BE2C (cell line): ENCODE results near the gene DDTL.
A peak's percentile ranks its signal among the peaks of the same experiment; 100 is the strongest.

Experiments used
- DNase-seq: peaks from one replicate; pipeline ENCODE4 v3.0.0-alpha.2; 2020
- H3K27me3 ChIP-seq: fragments of 250-450 bp; sonication (Bioruptor Pico); 2 replicates; pipeline ENCODE4 v1.5.1; 2020; ENCODE audit warnings: mild to moderate bottlenecking
- H3K36me3 ChIP-seq: fragments of 250-450 bp; sonication (Bioruptor Pico); 2 replicates; pipeline ENCODE4 v1.5.1; 2020; ENCODE audit warnings: mild to moderate bottlenecking
- H3K4me1 ChIP-seq: fragments of 250-450 bp; sonication (Bioruptor Pico); 2 replicates; pipeline ENCODE4 v1.5.1; 2020
- H3K4me3 ChIP-seq: 2 replicates; pipeline ENCODE4 v1.5.1; 2011; ENCODE audit warnings: low read depth, low read length
- H3K9me3 ChIP-seq: fragments of 250-450 bp; sonication (Bioruptor Pico); 2 replicates; pipeline ENCODE4 v1.5.1; 2020
- TF ChIP-seq, protein P1 (sequence below): IDR thresholded peaks from 2 replicates; pipeline ENCODE4 v1.5.1; 2012; ENCODE audit warnings: mild to moderate bottlenecking, low read depth, low read length

The DDTL gene

DNA sequence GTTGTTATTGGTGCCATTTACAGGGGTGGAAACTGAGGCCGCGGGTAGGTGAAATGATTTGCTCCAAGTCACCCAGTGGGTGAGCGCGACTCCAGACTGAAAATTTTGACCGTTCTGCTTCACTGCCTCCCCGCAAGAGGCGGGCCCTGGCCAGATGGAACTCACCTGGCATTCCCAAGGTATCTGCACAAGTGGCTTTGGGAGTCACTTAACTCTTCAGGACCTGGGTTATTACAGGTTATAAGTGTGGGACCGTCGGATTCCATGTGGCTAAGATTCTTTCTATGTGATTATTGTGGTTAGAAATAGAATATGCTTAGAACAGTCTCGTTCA, 45.0 kb downstream of the DDTL start:
- Histone ChIP-seq H3K9me3 (no peaks in the 10 kb centered on the region), H3K4me1 (no peaks in the 10 kb centered on the region), H3K27me3 (no peaks in the 10 kb centered on the region), H3K36me3 (no peaks in the 10 kb centered on the region), H3K4me3 (peak overlapping the region; percentile 99)
- no peak for DNase-seq
- TF ChIP-seq, protein P1, sequence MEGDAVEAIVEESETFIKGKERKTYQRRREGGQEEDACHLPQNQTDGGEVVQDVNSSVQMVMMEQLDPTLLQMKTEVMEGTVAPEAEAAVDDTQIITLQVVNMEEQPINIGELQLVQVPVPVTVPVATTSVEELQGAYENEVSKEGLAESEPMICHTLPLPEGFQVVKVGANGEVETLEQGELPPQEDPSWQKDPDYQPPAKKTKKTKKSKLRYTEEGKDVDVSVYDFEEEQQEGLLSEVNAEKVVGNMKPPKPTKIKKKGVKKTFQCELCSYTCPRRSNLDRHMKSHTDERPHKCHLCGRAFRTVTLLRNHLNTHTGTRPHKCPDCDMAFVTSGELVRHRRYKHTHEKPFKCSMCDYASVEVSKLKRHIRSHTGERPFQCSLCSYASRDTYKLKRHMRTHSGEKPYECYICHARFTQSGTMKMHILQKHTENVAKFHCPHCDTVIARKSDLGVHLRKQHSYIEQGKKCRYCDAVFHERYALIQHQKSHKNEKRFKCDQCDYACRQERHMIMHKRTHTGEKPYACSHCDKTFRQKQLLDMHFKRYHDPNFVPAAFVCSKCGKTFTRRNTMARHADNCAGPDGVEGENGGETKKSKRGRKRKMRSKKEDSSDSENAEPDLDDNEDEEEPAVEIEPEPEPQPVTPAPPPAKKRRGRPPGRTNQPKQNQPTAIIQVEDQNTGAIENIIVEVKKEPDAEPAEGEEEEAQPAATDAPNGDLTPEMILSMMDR = no peak

GRCh38 chr22:24016156-24016555, 49.5 kb downstream of the DDTL start:
- H3K9me3 ChIP-seq = no peaks in the 10 kb centered on the region
- DNase-seq = no peak
- H3K27me3 ChIP-seq = no peaks in the 10 kb centered on the region
- TF ChIP-seq, protein P1 = no peak
- H3K4me3 ChIP-seq = no peak overlapping the region
- H3K4me1 ChIP-seq = no peaks in the 10 kb centered on the region
- H3K36me3 ChIP-seq = 0 out of 2 replicates have a peak, but pooled peaks cover 3% of the 10 kb centered on the region

DNA sequence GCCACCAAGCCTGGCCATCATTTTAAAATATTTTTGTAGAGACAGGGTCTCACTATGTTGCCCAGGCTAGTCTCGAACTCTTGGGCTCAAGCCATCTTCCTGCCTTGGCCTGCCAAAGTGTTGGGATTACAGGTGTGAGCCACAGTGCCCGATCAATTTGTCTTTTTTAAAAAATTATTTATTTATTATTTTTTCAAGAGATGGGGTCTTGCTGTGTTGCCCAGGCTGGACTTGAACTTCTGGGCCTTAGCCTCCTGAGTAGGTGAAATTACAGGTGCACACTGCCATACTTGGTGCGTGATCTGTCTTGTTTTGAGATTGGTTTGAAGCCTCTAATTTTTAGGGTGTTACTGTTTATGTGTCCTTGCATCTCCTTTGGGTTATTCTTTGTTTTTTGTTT, 54.6 kb downstream of the DDTL start:
- no peaks in the 10 kb centered on the region; the same call in 1 of the 2 replicates for H3K4me1 ChIP-seq
- H3K9me3 ChIP-seq = no peaks in the 10 kb centered on the region
- TF ChIP-seq, protein P1 = no peak
- 0 out of 2 replicates have a peak, but pooled peaks cover 3% of the 10 kb centered on the region for H3K36me3 ChIP-seq
- no peak for DNase-seq
- no peaks in the 10 kb centered on the region for H3K27me3 ChIP-seq
- H3K4me3 ChIP-seq = no peak overlapping the region
